Measurements from ENCODE around the gene S100A7.

S100A7 gene

DNA sequence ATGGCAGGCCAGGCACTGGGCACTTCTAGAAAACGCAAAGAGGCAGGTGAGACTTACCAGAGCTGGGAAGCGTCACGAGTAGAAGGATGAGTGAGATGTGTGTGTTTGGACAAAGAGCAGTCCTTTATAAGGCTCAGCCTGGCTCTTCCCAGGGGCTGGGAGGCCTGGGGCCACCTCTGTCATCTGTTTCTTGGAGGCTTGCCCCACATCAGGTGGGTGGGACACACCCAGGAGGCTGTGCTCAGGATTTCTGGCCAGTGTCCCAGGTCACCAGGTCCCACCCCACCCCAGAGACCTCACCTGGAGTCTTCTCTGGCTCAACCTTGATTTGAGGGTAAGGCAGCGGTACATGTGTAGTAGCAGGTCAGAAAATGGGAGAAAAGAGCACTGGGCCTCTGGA is at the start of gene S100A7:
Gene S100A7, minus strand, starts transcription at position 101 of the 400 bp plus-strand sequence. CDS start 1,638 bp downstream, outside the sequence.
- no peak for DNase-seq

DNA sequence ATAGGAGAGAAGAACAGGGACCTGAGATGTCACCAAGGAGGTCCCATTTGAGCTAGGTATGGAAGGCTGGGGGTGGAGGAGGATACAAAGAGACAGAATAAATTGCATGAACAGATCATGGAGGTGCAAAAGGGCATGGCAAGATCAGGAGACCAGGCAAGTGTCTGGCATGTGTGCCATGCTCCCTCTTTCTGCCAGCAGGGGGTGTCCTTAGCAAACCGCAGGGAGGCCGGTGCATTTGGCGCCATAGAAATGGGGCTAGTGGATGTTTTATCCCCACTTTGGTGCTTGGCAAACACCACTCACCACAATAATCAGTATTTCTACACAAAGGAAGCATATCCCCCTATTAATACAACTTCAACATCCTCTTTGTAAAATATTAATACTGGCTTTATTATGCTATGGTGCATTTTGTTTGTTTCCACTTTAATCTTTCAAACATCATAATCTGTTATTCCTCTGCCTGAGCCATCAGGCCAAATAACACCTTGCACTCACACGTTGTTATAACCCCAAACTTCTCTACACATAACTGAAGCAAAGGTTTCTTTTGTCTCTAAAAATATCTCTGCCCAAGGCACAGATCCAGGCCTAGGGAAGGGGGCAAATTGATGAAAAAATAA is 49.4 kb upstream of the S100A7 start:
- peak; percentile 25 for DNase-seq

DNA sequence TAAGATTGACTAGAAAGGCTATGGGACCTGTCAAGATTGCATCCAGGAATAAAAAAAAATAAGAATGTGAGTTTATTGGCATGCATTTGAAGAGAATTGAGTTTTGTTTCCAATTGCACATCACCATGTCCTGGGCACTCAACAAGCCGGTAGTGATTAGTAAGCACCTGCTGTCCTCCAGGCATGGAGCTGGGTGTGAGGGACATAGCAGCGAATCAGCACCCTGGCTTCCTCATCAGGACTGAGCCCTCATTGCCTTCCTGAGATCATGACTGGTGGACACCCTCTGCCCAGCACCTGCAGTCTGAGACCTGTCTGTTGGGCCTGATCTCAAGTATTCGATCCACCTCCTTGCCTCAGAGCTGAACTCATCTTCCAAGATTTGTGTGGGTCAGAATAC is 48.6 kb upstream of the S100A7 start:
- no peak for DNase-seq

DNA sequence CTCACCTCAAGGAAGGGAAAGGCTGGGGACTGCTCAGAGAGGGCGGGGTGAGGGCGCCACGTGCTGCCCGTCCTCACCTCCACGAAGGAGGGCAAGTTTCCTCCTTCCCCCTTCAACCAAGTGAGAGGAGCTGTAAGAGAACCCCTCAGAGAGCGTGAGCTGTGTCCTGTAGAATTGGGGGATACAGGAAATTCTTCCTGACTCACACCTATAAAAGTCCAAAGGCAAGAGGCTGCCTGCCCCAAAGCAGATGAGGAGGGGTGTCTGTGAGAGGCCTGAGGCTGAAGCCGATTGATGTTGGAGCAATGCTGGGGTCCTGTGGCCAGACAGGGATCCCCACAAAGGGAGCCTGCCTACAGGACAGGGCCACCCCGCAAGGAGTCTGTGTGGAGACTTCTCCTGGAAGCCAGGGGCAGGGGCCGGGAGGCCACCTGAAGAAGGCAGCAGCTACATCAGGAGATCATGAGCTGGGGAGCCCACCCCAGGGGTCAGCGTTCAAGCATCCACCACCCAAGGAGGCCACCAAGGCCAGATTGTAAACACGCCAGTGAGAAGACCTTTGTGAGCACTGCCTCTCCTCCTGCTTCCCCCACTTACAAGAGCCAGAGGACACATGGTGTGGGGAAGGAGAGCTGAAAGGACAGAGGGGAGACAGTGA is 47.6 kb upstream of the S100A7 start:
- no peak for DNase-seq

DNA sequence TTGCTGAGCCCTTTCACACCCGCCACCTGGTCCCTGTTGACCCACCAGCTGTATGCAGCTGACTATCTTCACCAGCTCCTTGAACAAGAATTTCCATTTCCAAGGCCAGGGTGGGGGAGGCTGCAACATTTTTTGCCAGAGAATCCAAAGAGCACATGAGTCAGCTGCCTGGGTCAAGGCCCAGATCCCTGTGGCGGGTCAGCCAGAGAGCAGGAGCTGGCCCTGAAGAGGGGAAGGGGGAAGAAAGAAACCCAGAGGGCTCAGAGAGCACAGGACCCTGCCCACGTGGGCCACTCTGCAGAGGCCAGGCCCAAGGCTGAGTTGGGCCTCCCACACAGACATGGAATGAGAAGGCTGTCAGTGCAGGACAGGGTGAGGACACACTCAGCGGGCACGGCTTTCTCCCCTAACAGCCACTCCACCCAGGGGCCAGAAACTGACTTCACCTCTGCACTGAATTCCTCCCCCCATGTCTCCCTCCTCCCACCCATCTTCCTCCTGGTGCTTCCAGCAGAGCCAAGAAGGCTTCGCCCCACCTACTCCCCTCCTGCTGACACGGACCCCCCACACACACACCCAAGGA is 46.5 kb upstream of the S100A7 start:
- DNase-seq = no peak

DNA sequence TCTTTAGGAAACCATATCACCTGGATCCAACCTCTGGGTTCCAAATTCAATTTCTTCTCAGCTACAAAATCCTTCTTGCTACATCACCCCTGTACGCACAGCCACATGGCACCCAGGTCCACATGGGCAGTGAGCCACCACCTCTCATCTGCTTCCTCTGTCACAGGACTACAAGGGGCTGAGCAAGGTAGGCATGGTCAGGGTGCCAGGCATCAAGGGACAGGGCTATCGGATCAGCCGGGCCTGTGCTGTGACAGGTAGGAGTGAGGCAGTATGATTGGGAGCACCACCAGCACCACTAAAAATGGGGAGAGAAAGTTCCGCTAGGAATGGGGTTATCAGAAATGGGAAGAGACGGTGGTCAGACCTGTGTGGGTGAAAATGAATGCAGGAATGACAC is 45.9 kb upstream of the S100A7 start:
- DNase-seq = no peak

DNA sequence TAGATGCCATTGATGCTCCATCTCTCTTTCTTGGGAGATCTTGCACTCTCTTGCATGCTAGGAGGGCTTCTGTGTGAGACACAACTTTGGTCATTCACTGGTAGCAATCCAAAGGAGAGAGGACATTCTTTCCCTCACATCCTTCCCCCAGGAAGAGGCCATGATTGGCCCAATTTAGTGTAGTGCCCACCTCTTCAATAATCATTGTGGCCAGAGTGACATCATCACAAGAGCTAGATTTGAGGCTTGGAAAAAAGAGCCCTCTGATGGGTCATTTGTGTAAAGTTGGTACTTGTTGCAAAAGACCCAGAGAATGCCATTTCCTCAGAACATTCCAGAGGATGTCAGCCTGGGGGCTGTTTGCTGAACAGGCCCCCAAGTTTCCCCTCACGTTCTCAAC is 45.1 kb upstream of the S100A7 start:
- no peak for DNase-seq

DNA sequence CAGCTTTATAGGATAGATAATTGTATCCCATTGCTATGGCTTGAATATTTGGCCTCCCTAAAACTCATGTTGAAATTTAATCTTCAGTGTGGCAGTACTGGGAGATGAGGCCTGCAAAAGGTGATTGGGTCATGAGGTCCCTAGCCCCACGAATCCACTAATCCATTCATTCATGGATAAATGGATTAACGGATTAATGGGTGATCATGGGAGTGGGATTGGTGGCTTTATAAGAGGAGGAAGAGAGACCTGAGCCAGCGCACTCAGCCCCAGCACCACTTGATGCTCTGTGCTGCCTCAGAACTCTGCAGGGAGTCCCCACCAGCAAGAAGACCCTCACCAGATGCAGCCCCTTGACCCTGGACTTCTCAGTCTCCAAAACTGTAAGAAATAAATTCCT is 43.3 kb upstream of the S100A7 start:
- DNase-seq = no peak

DNA sequence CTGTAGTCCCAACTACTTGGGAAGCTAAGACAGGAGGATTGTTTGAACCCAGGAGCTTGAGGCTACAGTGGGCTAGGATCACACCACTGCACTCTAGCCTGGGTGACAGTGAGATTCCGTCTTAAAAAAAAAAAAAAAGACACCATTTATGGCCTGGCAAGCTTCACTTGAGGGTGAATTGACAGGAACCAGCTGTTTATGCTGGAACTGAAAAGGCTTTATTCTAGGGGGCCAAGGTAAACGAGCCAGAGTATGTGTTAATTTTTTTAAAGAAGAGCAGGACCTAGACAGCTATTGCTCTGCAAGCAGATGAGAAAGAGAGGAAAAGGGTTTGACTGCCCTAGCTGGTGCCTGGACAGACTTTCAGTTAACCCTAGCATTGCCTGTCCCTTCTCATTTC is 38.3 kb upstream of the S100A7 start:
- no peak for DNase-seq

DNA sequence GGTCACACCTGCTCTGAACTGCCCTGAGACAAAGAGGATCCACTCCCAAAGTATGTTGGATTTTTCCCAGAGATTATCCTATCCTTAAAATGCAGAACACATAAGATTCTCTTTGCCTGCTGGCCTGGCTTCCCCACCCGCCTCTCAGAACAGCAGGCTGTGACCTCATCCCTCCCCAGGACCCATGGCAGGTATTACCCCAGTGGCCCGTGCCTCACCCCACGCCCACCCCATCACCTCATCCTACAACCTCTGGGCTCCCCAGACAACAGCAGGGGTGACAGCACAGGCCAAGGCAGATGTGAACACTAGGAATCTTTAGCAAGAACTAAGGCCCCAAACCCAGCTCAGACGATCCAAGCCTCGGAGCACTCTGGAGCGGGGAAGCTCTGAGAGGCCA is 35.1 kb upstream of the S100A7 start:
- DNase-seq = no peak

DNA sequence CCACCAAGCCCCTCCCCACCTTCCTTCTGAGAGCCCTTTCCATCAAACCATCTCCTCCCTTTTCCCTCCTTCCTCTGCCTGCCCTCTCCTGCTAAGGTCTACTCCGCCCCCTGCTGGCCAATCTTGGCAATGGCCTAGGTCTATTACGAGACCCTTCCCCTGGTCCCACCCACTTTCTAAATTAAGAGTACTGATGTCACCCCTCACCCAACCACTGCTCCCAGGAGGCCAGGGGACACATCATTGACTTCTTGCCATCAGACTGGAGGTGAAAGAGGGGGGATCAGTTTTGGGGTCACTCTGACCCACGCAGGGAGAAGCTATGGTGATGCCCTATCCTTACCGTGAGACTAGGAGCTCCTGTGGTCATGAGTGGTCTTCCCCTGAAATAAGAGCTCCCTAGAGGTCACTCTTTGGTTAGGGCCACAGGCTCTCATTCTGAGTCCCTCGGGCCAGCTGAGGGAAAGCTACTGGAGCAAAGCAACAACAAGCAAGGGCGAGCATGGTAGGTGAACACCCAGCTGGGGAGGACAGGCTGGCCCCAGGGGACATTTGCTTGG is 34.6 kb upstream of the S100A7 start:
- DNase-seq = peak; percentile 66

DNA sequence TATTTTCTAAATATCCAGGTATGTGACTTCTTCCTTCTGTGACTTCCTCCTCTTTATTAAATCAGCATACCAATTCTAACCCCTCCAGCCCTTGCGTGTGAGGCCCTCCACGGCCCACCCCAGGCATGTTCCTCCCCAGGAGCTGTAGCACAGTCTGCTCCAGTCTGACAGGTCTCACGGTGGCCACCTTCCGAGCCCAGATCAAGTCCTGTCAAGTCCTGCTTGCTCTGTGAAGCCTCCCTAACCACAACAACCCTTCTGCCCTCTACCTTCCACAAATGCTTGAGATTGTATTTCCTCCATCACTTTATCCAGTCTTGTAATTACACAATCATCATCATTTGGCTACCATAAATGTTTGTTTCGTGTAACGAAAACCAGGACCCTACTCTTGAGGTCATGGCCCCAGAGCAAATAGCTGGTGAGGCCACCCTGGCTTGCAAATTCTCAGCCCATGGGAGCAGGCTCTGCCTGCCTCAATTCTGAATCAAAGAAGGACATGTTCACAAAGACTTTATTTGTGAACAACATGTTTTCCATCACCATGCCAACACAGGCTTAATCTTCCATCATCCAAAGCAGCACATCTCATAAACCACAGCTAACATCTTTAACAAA is 33.0 kb upstream of the S100A7 start:
- no peak for DNase-seq

DNA sequence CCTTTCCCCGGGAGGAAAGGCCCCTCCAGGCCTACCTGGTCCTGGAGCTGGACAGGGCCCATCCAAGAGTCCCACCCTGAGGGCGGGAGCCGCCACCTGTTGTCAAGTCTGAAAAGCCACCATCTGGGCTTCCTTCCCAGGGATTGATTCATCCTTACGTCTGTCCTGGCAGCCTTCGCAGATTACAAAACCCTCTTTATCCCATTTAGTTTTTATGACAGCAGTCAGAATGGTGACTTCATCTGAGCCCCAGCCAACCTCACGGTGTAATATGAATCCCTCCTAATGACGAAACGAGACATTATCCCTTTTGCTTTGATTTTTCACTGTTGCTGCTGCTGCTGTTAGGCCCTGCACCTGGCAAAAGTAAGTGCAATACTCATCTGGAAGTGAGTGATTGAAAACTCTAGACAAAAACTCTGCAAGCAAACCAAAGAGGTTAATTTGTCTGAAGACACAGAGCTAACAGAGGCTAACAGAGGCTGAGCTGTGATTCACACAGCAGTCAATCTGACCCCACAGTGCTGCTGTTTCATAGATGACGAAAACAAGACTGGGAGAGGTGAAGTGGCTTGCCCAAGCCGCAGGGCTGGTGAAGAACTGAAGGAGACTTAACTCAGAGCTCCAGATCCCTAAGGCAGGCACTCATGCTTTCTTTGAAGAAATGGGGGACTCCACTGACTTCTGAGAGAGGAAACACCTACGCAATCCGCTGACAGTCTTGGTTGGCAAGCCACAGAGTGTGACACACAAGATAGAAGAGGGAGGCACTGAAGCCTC is 30.0 kb upstream of the S100A7 start:
- peak; percentile 4 for DNase-seq

DNA sequence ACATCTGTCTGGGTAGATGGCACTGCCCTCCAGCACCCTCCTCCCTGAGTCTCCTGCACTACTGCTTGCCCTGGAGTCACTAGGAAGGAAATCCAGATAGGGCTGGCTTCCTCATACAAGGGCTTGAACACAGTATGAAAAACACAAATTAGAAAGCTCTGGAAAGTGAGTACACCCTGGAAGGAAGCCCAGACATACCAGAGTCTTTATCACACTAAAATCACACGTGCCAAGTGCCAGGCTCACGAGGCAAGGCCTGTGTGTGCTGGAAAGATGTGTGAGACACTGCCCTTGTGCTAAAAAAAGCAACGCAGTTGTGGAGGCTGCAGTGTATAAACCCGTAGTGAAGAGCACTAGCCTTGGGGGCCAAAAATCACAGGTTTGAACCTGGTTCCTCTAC is 28.3 kb upstream of the S100A7 start:
- DNase-seq = no peak

DNA sequence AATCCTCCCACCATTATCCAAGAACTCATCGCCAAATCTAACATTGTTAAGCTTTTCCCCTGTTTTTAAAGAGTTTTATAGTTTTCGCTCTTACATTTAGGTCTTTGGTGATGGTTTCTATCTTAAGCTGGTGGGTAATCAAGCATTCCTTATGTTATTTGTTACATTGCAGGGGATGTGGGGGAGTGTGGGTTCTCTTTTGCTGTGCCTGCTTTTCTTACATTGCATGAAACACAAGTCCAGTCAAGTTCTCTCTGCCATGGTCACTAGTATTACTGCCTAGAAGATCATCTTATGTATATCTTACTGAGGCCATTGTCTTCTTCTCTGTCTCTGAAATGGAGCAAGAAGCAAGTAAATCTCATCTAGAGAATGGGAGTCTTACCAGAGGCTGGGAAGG is 27.3 kb upstream of the S100A7 start:
- DNase-seq = no peak

DNA sequence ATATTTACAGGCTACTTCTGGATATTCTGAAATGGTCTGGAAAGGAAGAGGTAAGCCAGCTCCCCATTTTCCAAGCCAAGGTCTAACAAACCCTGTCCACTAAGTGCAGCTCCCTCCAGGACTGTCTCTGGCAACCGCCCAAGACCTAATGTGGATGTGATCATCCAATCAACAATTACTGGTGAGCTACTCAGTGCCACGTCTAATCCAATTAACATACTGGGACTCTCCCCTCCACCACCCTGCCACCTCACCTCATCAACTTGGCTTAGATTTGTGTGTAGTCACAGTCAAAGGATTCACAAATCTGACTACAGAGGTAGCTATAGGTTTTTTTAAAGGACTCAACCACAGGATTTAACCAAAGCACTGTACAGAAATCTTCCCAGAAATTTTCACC is 25.4 kb upstream of the S100A7 start:
- DNase-seq = no peak

DNA sequence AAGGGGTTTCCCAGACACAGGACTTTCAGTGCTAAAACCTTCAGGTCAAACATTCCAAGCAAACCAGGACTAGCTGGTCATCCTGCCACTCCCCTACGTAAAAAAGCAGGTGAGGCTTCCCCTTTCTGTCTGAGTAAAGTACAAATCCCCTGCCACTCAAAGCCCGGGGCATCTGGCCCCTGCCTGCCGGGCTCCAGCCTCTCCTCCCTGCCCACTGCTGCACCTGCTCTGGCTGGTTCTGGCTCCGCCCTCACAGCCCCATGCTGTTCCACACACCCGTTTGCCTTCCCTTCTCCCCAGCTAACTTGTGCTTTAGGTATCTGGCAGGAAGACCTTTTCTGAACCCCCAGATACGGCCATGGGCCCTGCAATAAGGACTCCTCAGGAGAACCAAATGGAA is 23.3 kb upstream of the S100A7 start:
- no peak for DNase-seq

DNA sequence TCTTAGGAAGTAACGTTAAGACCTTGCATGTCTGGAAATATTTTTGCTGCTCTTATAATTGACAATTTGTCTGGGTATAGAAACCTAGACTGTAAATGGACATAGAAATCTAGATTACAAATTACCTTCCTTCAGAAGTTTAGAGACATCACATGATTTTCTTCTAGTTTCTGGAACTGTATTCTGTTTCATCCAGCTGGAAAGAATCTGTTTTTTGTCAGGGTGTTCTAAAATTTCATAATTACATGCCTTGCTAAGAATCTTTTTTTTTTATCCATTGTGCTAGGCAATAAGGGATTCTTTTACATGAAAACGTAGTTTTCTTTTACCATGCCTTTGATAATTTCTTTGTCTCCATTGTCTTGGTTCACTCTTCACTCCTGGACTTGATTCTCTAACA is 20.7 kb upstream of the S100A7 start:
- DNase-seq = no peak

DNA sequence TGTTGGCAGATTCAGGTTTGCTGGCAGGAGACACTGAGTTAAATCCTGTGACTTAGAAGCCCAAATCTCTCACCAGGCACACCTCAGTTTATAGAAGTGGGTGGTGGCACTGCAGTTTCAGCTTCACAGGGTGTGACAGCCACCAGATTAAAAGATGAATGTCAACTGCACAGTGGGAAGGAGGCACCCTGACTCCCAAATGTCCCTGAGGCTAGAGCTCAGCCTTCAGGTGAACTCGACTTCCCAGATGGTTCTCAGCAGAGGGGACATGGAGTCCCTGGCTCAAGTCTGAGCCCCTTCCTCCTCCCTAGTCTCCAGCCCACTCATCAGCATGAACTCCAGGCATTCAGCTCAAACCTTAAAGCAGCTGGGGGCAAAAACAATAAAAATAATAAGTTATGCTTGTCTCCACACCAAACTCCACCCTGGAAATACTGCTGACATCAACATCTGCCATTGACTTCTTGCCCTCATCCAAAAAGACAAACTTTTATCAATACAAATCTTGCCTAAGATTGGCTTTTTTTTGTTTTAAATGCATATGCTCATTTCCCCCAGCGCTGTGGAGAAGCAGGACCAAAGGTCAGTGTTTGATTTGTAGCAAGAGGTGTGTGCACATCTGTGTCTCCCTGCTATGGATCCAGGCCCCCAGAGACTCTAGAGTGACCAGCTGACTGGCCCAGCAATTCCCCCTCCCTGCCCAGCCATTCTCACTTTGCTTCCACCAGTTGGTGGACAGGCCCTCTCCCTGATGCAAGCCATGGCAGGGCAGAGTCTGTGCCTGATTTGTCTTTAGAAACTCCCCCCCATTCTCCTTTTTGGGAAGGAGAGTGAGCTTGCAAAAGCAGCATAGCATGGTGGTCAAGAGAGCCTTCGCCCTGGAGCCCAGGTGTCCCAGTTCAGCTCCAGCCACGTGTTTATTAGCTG is 18.5 kb upstream of the S100A7 start:
- DNase-seq = no peak

DNA sequence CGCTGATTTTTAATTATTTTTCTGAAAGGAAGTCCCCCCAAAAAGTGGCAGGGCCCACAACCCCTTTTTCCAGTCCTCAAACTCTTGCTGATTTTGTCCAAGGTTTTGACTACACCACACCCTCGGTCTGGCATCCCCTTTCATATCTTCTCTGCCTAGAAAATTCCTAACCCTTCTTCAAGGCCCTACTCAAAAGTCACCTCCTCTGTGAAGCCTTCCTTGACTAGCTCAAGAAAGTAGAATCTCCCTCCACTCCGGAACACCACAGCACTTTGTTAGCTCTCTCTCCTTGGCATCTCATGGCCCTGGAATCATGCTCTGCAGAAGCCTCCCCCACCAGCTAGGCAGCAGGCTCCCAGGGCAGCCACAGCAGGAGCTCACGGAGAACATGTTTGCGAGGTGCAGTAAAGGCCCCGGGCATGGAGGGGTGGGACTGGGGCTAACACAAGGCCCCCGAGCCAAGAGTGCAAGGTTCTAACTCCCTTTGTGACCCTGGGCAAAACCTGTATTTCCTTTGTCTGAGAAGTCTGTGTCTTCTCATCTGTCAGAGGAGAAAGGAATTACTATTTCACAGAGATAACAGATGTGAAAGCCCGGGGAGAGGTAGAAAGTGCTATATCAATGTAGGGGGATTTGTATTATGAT is 17.7 kb upstream of the S100A7 start:
- DNase-seq = no peak

DNA sequence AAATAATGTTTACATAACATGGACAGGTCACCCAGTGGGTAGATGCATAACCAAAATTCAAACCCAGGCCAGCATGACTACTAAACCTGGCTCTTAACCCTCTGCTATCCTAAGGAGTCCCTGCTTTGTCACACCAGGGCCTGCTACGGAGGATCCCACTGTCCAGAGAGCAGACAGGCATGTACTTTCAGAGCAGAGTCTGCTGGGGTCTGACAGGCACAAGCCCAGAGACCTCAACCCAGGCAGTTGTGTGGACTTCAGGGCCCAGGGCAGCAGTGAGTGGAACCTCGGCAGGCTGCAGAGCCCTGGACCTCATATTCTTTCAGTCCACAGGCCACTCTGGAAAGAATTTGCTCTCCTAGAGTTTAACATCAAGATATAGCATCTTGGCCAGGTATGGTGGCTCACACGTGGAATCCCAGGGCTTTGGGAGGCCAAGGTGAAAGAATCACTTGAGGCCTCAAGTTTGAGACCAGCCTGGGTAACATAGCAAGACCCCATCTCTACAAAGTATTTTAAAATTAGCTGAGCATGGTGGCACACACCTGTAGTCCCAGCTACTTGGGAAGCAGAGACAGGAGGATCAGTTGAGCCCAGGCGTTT is 16.1 kb upstream of the S100A7 start:
- DNase-seq = no peak

Measured in CD4-positive, alpha-beta T cell treated with Interferon gamma for 1 hour (primary cell).